Calu3 (cell line): ENCODE data around the gene STPG2. TPM values are rescaled to one million over a fixed set of nuclear protein-coding genes. Genes with fewer than 3 reads are reported as not detected.

Experiments
- BruUV-seq: library from RNA; stranded (reverse); fragments of 400-500 nt; replicated peaks from 2 replicates; lab custom pipeline; 2021; lab: Mats Ljungman, UMichigan
- CTCF ChIA-PET: fragments of 300-600 bp; sonication (Branson Sonifier 250); formaldehyde crosslinking; loops from one replicate; lab custom pipeline; 2022; ENCODE audit warnings: antibody characterized with exemption; lab: Charles Lee
- DNase-seq: peaks from one replicate; pipeline ENCODE4 v3.0.0; 2022
- H3K27ac Mint-ChIP-seq: one replicate; pipeline ENCODE4 v1.8.0; 2022; ENCODE audit warnings: mixed read lengths; ENCODE audit not compliant: unreplicated experiment
- H3K27me3 Mint-ChIP-seq: one replicate; pipeline ENCODE4 v1.8.0; 2022; ENCODE audit warnings: mixed read lengths; ENCODE audit not compliant: unreplicated experiment
- H3K36me3 Mint-ChIP-seq: one replicate; pipeline ENCODE4 v1.8.0; 2022; ENCODE audit warnings: mild to moderate bottlenecking, moderate library complexity, mixed read lengths; ENCODE audit not compliant: insufficient read depth, unreplicated experiment
- H3K4me1 Mint-ChIP-seq: one replicate; pipeline ENCODE4 v1.8.0; 2022; ENCODE audit warnings: mild to moderate bottlenecking, low read depth, mixed read lengths; ENCODE audit not compliant: unreplicated experiment
- H3K4me3 Mint-ChIP-seq: one replicate; pipeline ENCODE4 v1.8.0; 2022; ENCODE audit warnings: mild to moderate bottlenecking, low read depth, moderate library complexity, mixed read lengths; ENCODE audit not compliant: unreplicated experiment
- H3K9me3 Mint-ChIP-seq: one replicate; pipeline ENCODE4 v1.8.0; 2022; ENCODE audit warnings: low read depth, mixed read lengths; ENCODE audit not compliant: unreplicated experiment
- CTCF ChIP-seq: fragments of 200-600 bp; IDR thresholded peaks from one replicate; pipeline ENCODE4 v1.8.0; 2022; ENCODE audit warnings: antibody characterized with exemption; ENCODE audit not compliant: unreplicated experiment
- intact Hi-C: fragments of 100-400 bp; cut with micrococcal nuclease; formaldehyde crosslinking; loops from one replicate; pipeline ENCODE4 v1.10.0; 2022; ENCODE audit not compliant: unreplicated experiment
- total RNA-seq: library from RNA; stranded (reverse); gene quantifications from 2 replicates; pipeline ENCODE4 v1.2.3, GENCODE V29; 2022

STPG2 gene
- total RNA-seq, 1 experiment from 2014 or later: not detected

GRCh38 chr4:98027827-98028226 is 115.4 kb downstream of the STPG2 start:
- peak; percentile 6 for DNase-seq

GRCh38 chr4:98026362-98026761 is 116.9 kb downstream of the STPG2 start:
- no peaks in the 10 kb centered on the region for H3K36me3 Mint-ChIP-seq
- H3K27ac Mint-ChIP-seq: no peak overlapping the region
- H3K4me3 Mint-ChIP-seq: no peak overlapping the region
- H3K4me1 Mint-ChIP-seq: no peaks in the 10 kb centered on the region
- CTCF ChIA-PET: no interaction called here
- intact Hi-C loops: no loop called here
- BruUV-seq: no TSS peak
- peaks cover 4% of the 10 kb centered on the region for H3K9me3 Mint-ChIP-seq
- no peak for DNase-seq
- H3K27me3 Mint-ChIP-seq: no peaks in the 10 kb centered on the region
- no peak for TF ChIP-seq CTCF

More at GRCh38 chr4:98027827-98028226, 115.4 kb downstream of the STPG2 start:
- CTCF ChIA-PET: no interaction called here
- Mint-ChIP-seq H3K27me3 (no peaks in the 10 kb centered on the region), H3K4me1 (no peaks in the 10 kb centered on the region), H3K4me3 (no peak overlapping the region), H3K27ac (no peak overlapping the region), H3K36me3 (no peaks in the 10 kb centered on the region), H3K9me3 (peaks cover 4% of the 10 kb centered on the region)
- BruUV-seq: no TSS peak
- no peak for TF ChIP-seq CTCF
- intact Hi-C loops: no loop called here

GRCh38 chr4:98006814-98007412 is 136.4 kb downstream of the STPG2 start:
- Mint-ChIP-seq H3K27ac (no peak overlapping the region), H3K9me3 (no peaks in the 10 kb centered on the region), H3K4me3 (no peak overlapping the region), H3K4me1 (no peaks in the 10 kb centered on the region), H3K36me3 (no peaks in the 10 kb centered on the region), H3K27me3 (no peaks in the 10 kb centered on the region)
- intact Hi-C loops: no loop called here
- BruUV-seq: no TSS peak
- no peak for TF ChIP-seq CTCF
- CTCF ChIA-PET: no interaction called here
- no peak for DNase-seq

- CTCF ChIA-PET: interaction anchor here (0.6 kb wide), 1 partner anchor 137 kb away, joined by 3 read pairs; no protein-coding TSS in a partner anchor
- H3K27ac Mint-ChIP-seq: no peak overlapping the region
- H3K27me3 Mint-ChIP-seq: no peaks in the 10 kb centered on the region
- intact Hi-C loops: no loop called here
- H3K4me3 Mint-ChIP-seq: no peak overlapping the region
- no peaks in the 10 kb centered on the region for H3K36me3 Mint-ChIP-seq
- no TSS peak for BruUV-seq
- no peak for TF ChIP-seq CTCF
- H3K4me1 Mint-ChIP-seq: no peaks in the 10 kb centered on the region
- no peak for DNase-seq
- no peaks in the 10 kb centered on the region for H3K9me3 Mint-ChIP-seq
These were observed 137.2 kb downstream of the STPG2 start for GRCh38 chr4:98006060-98006459.
